Lower lobe of right lung (tissue), 2 donors: ENCODE data around the gene ATG5. TPM values are rescaled to one million over a fixed set of nuclear protein-coding genes. Genes with fewer than 3 reads are reported as not detected.

Source experiments
- ATAC-seq, 2 donors: fragments of 200-7000 bp; cut with Tn5 transposase; one replicate each; pipeline ENCODE4 v1.9.1; 2020 to 2022; ENCODE audit warnings: mild to moderate bottlenecking in 2 of 2, moderate library complexity in 2 of 2
- DNase-seq: peaks from one replicate; pipeline ENCODE4 v3.0.0-alpha.2; 2020
- H3K27ac ChIP-seq: fragments of 200-600 bp; one replicate; pipeline ENCODE4 v1.8.0; 2022
- H3K27me3 ChIP-seq: fragments of 200-600 bp; one replicate; pipeline ENCODE4 v1.8.0; 2022; ENCODE audit warnings: low read depth
- H3K36me3 ChIP-seq: fragments of 200-600 bp; one replicate; pipeline ENCODE4 v1.8.0; 2022; ENCODE audit warnings: mild to moderate bottlenecking
- H3K4me1 ChIP-seq: fragments of 200-600 bp; one replicate; pipeline ENCODE4 v1.8.0; 2022
- H3K4me3 ChIP-seq: fragments of 200-600 bp; one replicate; pipeline ENCODE4 v1.8.0; 2022; ENCODE audit warnings: mild to moderate bottlenecking
- H3K9me3 ChIP-seq: fragments of 200-600 bp; one replicate; pipeline ENCODE4 v1.8.0; 2022
- CTCF ChIP-seq: fragments of 200-600 bp; IDR thresholded peaks from one replicate; pipeline ENCODE4 v1.8.0; 2022; ENCODE audit warnings: antibody characterized with exemption, mild to moderate bottlenecking
- intact Hi-C: fragments of 100-400 bp; cut with DNase I; formaldehyde crosslinking; loops from one replicate; pipeline ENCODE4 v1.11.0; 2022
- total RNA-seq: library from RNA; stranded (reverse); fragmentation: NEBNext Ultra II Directional; extraction: Animal tissue kit (Norgen Biotek cat#: 25700); gene quantifications from one replicate; pipeline ENCODE4 v1.2.1, GENCODE V29; 2021
- donor health status: DM: no; HTN: yes; CAD: no; lungs with severe emphysema.

Gene ATG5
- total RNA-seq, 1 donor from 2014 or later: 33.6 TPM

DNA sequence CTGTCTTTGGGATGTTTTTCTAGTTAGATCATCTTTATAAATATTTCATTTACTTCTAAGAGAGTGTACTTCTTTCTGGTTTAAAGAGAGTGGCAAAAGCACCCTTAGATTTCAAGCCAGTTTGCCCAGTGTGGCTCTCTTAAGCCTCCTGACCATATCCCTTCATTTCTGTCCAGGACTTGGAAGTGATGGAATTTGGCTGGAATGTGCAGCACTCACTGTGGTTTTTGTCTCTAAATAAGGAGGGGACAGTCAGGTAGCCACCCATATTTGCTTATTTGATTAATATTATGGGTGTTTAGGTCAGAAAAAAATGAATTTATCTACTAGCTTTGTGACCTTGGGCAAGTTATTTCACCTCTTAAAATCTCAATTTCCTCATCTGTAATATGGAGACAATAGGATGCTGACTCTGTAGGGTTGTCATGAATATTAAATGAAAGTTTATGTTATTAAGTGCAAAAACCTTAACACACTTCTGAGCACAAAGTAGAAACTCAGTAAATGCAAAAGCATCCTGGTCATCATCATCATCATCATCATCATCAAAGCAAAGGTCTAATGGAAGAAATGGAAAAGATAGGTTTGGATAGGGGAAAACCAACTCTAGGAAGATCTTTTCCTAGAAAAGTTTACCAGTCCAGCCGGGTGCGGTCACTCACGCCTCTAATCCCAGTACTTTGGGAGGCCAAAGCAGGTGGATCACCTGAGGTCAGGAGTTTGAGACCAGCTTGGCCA lies 38.0 kb upstream of the ATG5 start:
- H3K4me3 ChIP-seq: no peak overlapping the region
- H3K27me3 ChIP-seq: peaks cover 22% of the 10 kb centered on the region
- TF ChIP-seq CTCF: no peak
- intact Hi-C loops: no loop called here
- H3K36me3 ChIP-seq: no peaks in the 10 kb centered on the region
- no peak overlapping the region for H3K27ac ChIP-seq
- no peaks in the 10 kb centered on the region for H3K9me3 ChIP-seq
- no peak for DNase-seq
- H3K4me1 ChIP-seq: peaks cover 15% of the 10 kb centered on the region
- no peak for ATAC-seq

- H3K4me3 ChIP-seq: peak overlapping the region; percentile 62
- peaks cover 15% of the 10 kb centered on the region for H3K4me1 ChIP-seq
- DNase-seq (peak; percentile 68), ATAC-seq (peak; percentile 65 to 69)
- intact Hi-C loops: no loop called here
- no peak for TF ChIP-seq CTCF
- peaks cover 32% of the 10 kb centered on the region for H3K27me3 ChIP-seq
- H3K27ac ChIP-seq: no peak overlapping the region
- no peaks in the 10 kb centered on the region for H3K36me3 ChIP-seq
- no peaks in the 10 kb centered on the region for H3K9me3 ChIP-seq
Measured at GRCh38 chr6:106360989-106361430, 35.5 kb upstream of the ATG5 start.

DNA sequence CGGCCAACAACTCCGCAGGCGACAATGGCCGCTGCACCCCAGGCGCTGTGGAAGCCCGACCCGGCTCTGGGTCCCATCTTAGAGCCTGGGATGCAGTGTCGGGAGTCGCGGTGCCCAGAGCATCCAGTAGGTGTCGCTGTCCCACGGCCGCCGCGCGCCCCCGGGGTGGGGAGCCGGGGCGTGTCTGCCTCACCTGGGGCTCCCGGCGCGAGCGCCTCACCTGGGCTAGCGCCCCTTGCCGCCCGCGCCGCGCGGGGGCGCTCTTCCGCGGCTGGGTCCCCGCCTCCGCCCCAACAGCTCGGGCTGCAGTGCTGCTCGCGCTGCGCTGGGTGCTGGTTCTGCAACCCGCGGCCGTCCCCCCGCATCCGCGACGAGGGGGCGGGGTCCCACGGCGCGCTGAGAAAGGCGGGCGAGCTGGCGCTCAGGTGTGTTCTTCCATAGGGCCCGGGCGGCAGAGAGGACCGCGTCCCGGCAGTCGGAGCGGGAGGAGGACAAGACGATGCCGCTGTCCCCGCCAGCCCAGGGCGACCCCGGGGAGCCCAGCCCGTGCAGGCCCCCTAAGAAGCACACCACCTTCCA lies 34.9 kb upstream of the ATG5 start, which contains the start of gene CRYBG1:
TSS of gene CRYBG1 (plus strand) at position 308 of the 579 bp plus-strand sequence. CDS start at position 500, 192 bp downstream.
- peak; percentile 78 for DNase-seq
- no peaks in the 10 kb centered on the region for H3K9me3 ChIP-seq
- intact Hi-C loops: no loop called here

DNA sequence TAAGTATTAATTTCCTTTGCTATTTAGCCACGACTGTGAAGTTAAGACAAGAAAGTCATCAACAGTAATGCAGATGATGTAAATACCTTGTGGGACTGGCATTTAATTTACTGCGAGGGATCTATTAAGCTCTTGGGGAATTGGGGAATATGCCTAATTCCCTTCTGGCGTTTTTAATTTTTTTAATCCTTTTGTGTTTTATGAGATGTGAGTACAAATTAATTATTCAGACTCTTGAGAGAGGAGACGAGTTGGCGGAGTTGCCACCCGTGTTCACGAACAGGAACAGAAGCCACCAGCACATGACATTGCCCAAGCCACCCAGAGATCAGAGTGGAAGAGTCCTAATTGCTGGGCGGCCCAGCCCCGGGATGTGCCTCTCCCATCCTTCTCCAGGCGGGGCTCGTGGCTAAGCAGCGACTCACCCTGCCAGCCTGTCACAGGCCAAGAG lies 34.4 kb upstream of the ATG5 start:
- Histone ChIP-seq H3K36me3 (no peaks in the 10 kb centered on the region), H3K4me3 (peak overlapping the region; percentile 62), H3K27me3 (peaks cover 36% of the 10 kb centered on the region), H3K9me3 (no peaks in the 10 kb centered on the region), H3K27ac (no peak overlapping the region), H3K4me1 (peaks cover 15% of the 10 kb centered on the region)
- TF ChIP-seq CTCF: no peak
- DNase-seq (no peak), ATAC-seq (no peak)
- intact Hi-C loops: no loop called here

More for the DNA sequence above, 34.9 kb upstream of the ATG5 start, which contains the start of gene CRYBG1:
- Histone ChIP-seq H3K27ac (no peak within 1 kb of the TSS), H3K4me3 (peak within 1 kb of the TSS; percentile 62), H3K27me3 (peaks cover 36% of the 10 kb centered on the region), H3K36me3 (no peaks in the 10 kb centered on the region), H3K4me1 (peaks cover 15% of the 10 kb centered on the region)
- TF ChIP-seq CTCF: peak; percentile 90
- ATAC-seq: peak; percentile 96 to 99

DNA sequence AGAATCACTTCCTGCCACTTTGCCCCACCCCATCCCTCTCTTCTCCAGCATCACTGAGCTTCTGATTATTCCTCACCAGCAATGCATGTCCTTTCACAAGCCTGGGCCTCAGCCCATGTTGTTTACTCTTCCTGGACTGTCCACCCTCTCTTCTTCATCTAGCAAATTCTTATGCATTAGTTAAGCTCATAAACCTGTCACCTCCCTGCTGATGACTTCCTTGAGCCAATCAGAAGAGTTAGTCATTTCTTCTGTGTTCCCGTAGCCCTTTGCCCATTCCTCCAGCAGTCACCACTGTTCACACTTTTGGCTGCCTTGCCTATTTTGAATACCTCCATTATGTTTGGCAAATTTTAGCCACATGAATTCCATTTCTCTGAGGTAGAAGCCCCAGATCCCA lies 30.8 kb upstream of the ATG5 start:
- ATAC-seq (no peak), DNase-seq (no peak)
- peaks cover 15% of the 10 kb centered on the region for H3K4me1 ChIP-seq
- no peak overlapping the region for H3K27ac ChIP-seq
- no peak overlapping the region for H3K4me3 ChIP-seq
- TF ChIP-seq CTCF: no peak
- no peaks in the 10 kb centered on the region for H3K9me3 ChIP-seq
- H3K36me3 ChIP-seq: no peaks in the 10 kb centered on the region
- intact Hi-C loops: no loop called here
- peaks cover 36% of the 10 kb centered on the region for H3K27me3 ChIP-seq
